Transverse colon (tissue), 3 donors: ENCODE results near the gene KAT6B.

Experiments
- EP300 ChIP-seq: sonication (generic); formaldehyde crosslinking; IDR thresholded peaks from one replicate; pipeline ENCODE4 v1.6.1; 2017; ENCODE audit warnings: antibody characterized with exemption, low read depth
- POLR2A ChIP-seq: fragments of 450-650 bp; IDR thresholded peaks from one replicate; pipeline ENCODE4 v1.6.1; 2016; ENCODE audit warnings: antibody characterized with exemption, mild to moderate bottlenecking, moderate library complexity
- TF ChIP-seq, protein P1 (sequence below), 5 experiments: fragments of 200-600 bp in 3 of 5; fragments of 450-650 bp in 2 of 5; sonication (generic) in 3 of 5; IDR thresholded peaks; 1 replicate in 2 of 5; 2 replicates in 3 of 5; pipeline ENCODE4 v1.5.1; 2016 to 2017; ENCODE audit warnings: antibody characterized with exemption in 5 of 5, inconsistent platforms in 3 of 5, mild to moderate bottlenecking in 2 of 5, moderate library complexity in 1 of 5

DNA sequence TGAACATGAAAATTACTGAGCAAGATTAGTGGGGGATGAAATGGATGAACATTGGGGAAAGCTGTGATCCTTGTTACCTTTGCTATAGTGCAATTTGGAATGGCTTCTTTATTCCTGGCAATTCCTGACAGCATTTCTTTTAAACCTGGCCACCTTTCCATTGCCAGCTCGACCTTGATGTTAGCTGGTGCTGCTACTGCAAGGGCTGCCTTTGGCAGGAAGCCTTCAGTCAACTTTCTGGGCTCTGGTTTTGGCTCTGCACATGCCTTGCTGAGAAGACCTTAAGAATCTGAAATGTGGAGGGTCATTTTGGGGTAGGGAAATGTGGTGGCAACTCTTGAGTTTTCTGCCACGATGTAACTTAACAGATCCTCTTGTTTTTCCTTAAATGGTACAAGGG lies 64.7 kb downstream of the KAT6B start:
- TF ChIP-seq, protein P1, sequence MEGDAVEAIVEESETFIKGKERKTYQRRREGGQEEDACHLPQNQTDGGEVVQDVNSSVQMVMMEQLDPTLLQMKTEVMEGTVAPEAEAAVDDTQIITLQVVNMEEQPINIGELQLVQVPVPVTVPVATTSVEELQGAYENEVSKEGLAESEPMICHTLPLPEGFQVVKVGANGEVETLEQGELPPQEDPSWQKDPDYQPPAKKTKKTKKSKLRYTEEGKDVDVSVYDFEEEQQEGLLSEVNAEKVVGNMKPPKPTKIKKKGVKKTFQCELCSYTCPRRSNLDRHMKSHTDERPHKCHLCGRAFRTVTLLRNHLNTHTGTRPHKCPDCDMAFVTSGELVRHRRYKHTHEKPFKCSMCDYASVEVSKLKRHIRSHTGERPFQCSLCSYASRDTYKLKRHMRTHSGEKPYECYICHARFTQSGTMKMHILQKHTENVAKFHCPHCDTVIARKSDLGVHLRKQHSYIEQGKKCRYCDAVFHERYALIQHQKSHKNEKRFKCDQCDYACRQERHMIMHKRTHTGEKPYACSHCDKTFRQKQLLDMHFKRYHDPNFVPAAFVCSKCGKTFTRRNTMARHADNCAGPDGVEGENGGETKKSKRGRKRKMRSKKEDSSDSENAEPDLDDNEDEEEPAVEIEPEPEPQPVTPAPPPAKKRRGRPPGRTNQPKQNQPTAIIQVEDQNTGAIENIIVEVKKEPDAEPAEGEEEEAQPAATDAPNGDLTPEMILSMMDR (IDR thresholded peaks at IDR 0.05) = no peak
- TF ChIP-seq POLR2A (no peak), EP300 (no peak)
